PC-3 (cell line): ENCODE measurements around the gene ABTB2. TPM values are rescaled to one million over a fixed set of nuclear protein-coding genes. Genes with fewer than 3 reads are reported as not detected.

Source experiments
- ATAC-seq: fragments of 200-7000 bp; cut with Tn5 transposase; 2 replicates; pipeline ENCODE4 v1.9.1; 2020; ENCODE audit warnings: mild to moderate bottlenecking, moderate library complexity
- BruUV-seq: library from RNA; stranded (reverse); fragments of 400-500 nt; replicated peaks from 2 replicates; lab custom pipeline; 2021; lab: Mats Ljungman, UMichigan
- CTCF ChIA-PET: fragments of 300-600 bp; sonication (Branson Sonifier 250); formaldehyde crosslinking; loops from one replicate; lab custom pipeline; 2022; ENCODE audit warnings: antibody characterized with exemption; lab: Charles Lee
- POLR2A ChIA-PET: fragments of 300-600 bp; sonication (Branson Sonifier 250); formaldehyde crosslinking; loops from one replicate; lab custom pipeline; 2022; ENCODE audit warnings: antibody characterized with exemption; ENCODE audit not compliant: unreplicated experiment; lab: Charles Lee
- DNase-seq: peaks from one replicate; pipeline ENCODE4 v3.0.0-alpha.2; 2015
- H2AFZ ChIP-seq: fragments of 300-600 bp; sonication (generic); 2 replicates; pipeline ENCODE4 v1.6.0; 2016; ENCODE audit warnings: antibody characterized with exemption, low read length
- H3F3A ChIP-seq: fragments of 300-600 bp; sonication (generic); one replicate; pipeline ENCODE4 v1.6.0; 2017; ENCODE audit warnings: antibody characterized with exemption, low read length, control low read depth, mild to moderate bottlenecking; ENCODE audit not compliant: unreplicated experiment
- H3K27ac ChIP-seq: fragments of 300-600 bp; sonication (generic); 2 replicates; pipeline ENCODE4 v1.5.1; 2016; ENCODE audit warnings: mild to moderate bottlenecking, low read length
- H3K27me3 ChIP-seq: fragments of 300-600 bp; sonication (generic); 2 replicates; pipeline ENCODE4 v1.6.1; 2016; ENCODE audit warnings: low read length, mixed read lengths
- H3K36me3 ChIP-seq: fragments of 300-600 bp; sonication (generic); 2 replicates; pipeline ENCODE4 v1.6.1; 2016; ENCODE audit warnings: low read depth, mixed run types, low read length, mixed read lengths
- H3K4me1 ChIP-seq: fragments of 300-600 bp; sonication (generic); 2 replicates; pipeline ENCODE4 v1.5.1; 2016; ENCODE audit warnings: low read length; ENCODE audit not compliant: insufficient read depth
- H3K4me2 ChIP-seq: fragments of 300-600 bp; sonication (generic); 2 replicates; pipeline ENCODE4 v1.6.0; 2016; ENCODE audit warnings: low read length
- H3K4me3 ChIP-seq: fragments of 300-600 bp; sonication (generic); 2 replicates; pipeline ENCODE4 v1.5.1; 2016; ENCODE audit warnings: mild to moderate bottlenecking, low read length, mixed read lengths
- H3K79me2 ChIP-seq: fragments of 300-600 bp; sonication (generic); 2 replicates; pipeline ENCODE4 v1.6.1; 2017; ENCODE audit warnings: low read length, mixed read lengths
- H3K9ac ChIP-seq: fragments of 300-600 bp; sonication (generic); 2 replicates; pipeline ENCODE4 v1.6.0; 2016; ENCODE audit warnings: mild to moderate bottlenecking, low read length
- H3K9me2 ChIP-seq: fragments of 300-600 bp; sonication (generic); replicated peaks from 2 replicates; pipeline ENCODE4 v1.6.1; 2016; ENCODE audit warnings: mixed run types, low read length, mixed read lengths
- H3K9me3 ChIP-seq: fragments of 300-600 bp; sonication (generic); 2 replicates; pipeline ENCODE4 v1.6.1; 2016; ENCODE audit warnings: low read length, mixed read lengths
- H4K20me1 ChIP-seq: fragments of 300-600 bp; sonication (generic); 2 replicates; pipeline ENCODE4 v1.6.1; 2016; ENCODE audit warnings: low read length, mixed read lengths
- CTCF ChIP-seq: fragments of 300-600 bp; sonication (generic); conservative IDR thresholded peaks from 2 replicates; pipeline ENCODE4 v1.5.1; 2017; ENCODE audit warnings: antibody characterized with exemption, low read depth, mild to moderate bottlenecking, low read length
- EZH2 ChIP-seq: fragments of 300-600 bp; sonication (generic); IDR thresholded peaks from one replicate; pipeline ENCODE4 v1.6.1; 2017; ENCODE audit warnings: antibody characterized with exemption, mild to moderate bottlenecking, low read length; ENCODE audit not compliant: unreplicated experiment
- EZH2phosphoT487 ChIP-seq: fragments of 300-600 bp; sonication (generic); IDR thresholded peaks from 2 replicates; pipeline ENCODE4 v1.6.1; 2018; ENCODE audit warnings: mild to moderate bottlenecking, antibody characterized with exemption, low read length, borderline replicate concordance
- intact Hi-C: fragments of 100-400 bp; cut with micrococcal nuclease; formaldehyde crosslinking; loops from 2 replicates; pipeline ENCODE4 v1.9.0; 2023
- total RNA-seq: library from RNA; depleted of rRNA; stranded (reverse); fragments of >200 nt; gene quantifications from 2 replicates; pipeline ENCODE4 v1.2.3, GENCODE V29; 2014

The ABTB2 gene
- total RNA-seq, 1 experiment from 2014 or later: 5.2 TPM

GRCh38 chr11:34278175-34278574 is 79.6 kb downstream of the ABTB2 start:
- no peak overlapping the region for H3K4me2 ChIP-seq
- TF ChIP-seq CTCF (no peak), EZH2 (no peak), EZH2phosphoT487 (no peak)

GRCh38 chr11:34277171-34277570 is 80.6 kb downstream of the ABTB2 start:
- H4K20me1 ChIP-seq: no peaks in the 10 kb centered on the region
- intact Hi-C loops: loop anchor here (5.0 kb wide), 1 partner anchor 40 kb away; no protein-coding TSS in a partner anchor
- no peak for ATAC-seq
- no peaks in the 10 kb centered on the region for H3K79me2 ChIP-seq
- peaks cover 21% of the 10 kb centered on the region for H3K4me1 ChIP-seq
- CTCF ChIA-PET: no interaction called here
- no peak overlapping the region for H3K27ac ChIP-seq
- TF ChIP-seq CTCF: no peak
- TF ChIP-seq EZH2phosphoT487: no peak
- no peak for TF ChIP-seq EZH2
- POLR2A ChIA-PET: no interaction called here
- no peaks in the 10 kb centered on the region for H3K27me3 ChIP-seq
- H3K9me3 ChIP-seq: no peaks in the 10 kb centered on the region
- H3K9ac ChIP-seq: no peak overlapping the region
- H2AFZ ChIP-seq: no peak overlapping the region
- no peaks in the 10 kb centered on the region for H3K9me2 ChIP-seq
- BruUV-seq: no TSS peak
- H3K36me3 ChIP-seq: no peaks in the 10 kb centered on the region
- H3K4me3 ChIP-seq: no peak overlapping the region
- H3K4me2 ChIP-seq: no peak overlapping the region
- H3F3A ChIP-seq: no peaks in the 10 kb centered on the region
- DNase-seq: no peak

More at GRCh38 chr11:34278175-34278574, 79.6 kb downstream of the ABTB2 start:
- Histone ChIP-seq H3K4me3 (no peak overlapping the region), H3K27me3 (no peaks in the 10 kb centered on the region), H3K36me3 (no peaks in the 10 kb centered on the region), H3K9ac (no peak overlapping the region), H3K4me1 (peaks cover 21% of the 10 kb centered on the region), H3K9me3 (no peaks in the 10 kb centered on the region), H4K20me1 (no peaks in the 10 kb centered on the region), H3F3A (no peaks in the 10 kb centered on the region), H3K9me2 (no peaks in the 10 kb centered on the region), H2AFZ (no peak overlapping the region), H3K27ac (no peak overlapping the region), H3K79me2 (no peaks in the 10 kb centered on the region)
- intact Hi-C loops: loop anchor here (5.0 kb wide), 1 partner anchor 39 kb away; no protein-coding TSS in a partner anchor
- ATAC-seq: no peak
- no TSS peak for BruUV-seq
- ChIA-PET CTCF (no interaction called here), POLR2A (no interaction called here)
- DNase-seq: no peak

GRCh38 chr11:34276352-34276864 is 81.4 kb downstream of the ABTB2 start:
- no peak overlapping the region for H3K4me3 ChIP-seq
- H3K4me1 ChIP-seq: peaks cover 21% of the 10 kb centered on the region
- H3K4me2 ChIP-seq: no peak overlapping the region
- H3K9ac ChIP-seq: no peak overlapping the region
- TF ChIP-seq CTCF (no peak), EZH2 (no peak), EZH2phosphoT487 (no peak)
- no peaks in the 10 kb centered on the region for H3F3A ChIP-seq
- H4K20me1 ChIP-seq: no peaks in the 10 kb centered on the region
- no peaks in the 10 kb centered on the region for H3K9me2 ChIP-seq
- DNase-seq (no peak), ATAC-seq (no peak)
- no peaks in the 10 kb centered on the region for H3K36me3 ChIP-seq
- no peaks in the 10 kb centered on the region for H3K27me3 ChIP-seq
- ChIA-PET CTCF (no interaction called here), POLR2A (interaction anchor here (0.5 kb wide), 1 partner anchor 231 kb away, joined by 4 read pairs; no protein-coding TSS in a partner anchor)
- no TSS peak for BruUV-seq
- H2AFZ ChIP-seq: no peak overlapping the region
- H3K79me2 ChIP-seq: no peaks in the 10 kb centered on the region
- intact Hi-C loops: loop anchor here (5.0 kb wide), 1 partner anchor 41 kb away; no protein-coding TSS in a partner anchor
- no peak overlapping the region for H3K27ac ChIP-seq
- H3K9me3 ChIP-seq: no peaks in the 10 kb centered on the region
